ENCODE results near the gene TACC2.

GRCh38 chr10:122147663-122148062 is 158.7 kb downstream of the TACC2 start:
- TF ChIP-seq CTCF (IDR thresholded peaks at IDR 0.05) (no peak), POLR2A (IDR thresholded peaks at IDR 0.05) (no peak), POLR2AphosphoS5 (IDR thresholded peaks at IDR 0.05; ENCODE audit: insufficient read depth in 1 of 2, low read depth in 1 of 2) (no peak)

Data from vagina (tissue), 2 donors.